Forelimb muscle (tissue), 1 donor: ENCODE results near the gene ITPA. TPM values are rescaled to one million over a fixed set of nuclear protein-coding genes. Genes with fewer than 3 reads are reported as not detected.
"Not testable (repeated sequence)": the region's sequence is repeated elsewhere in the genome, so short reads cannot be mapped to it uniquely, and the experiment has no call there.

Source experiments
- DNase-seq: peaks from one replicate; pipeline ENCODE4 v3.0.0-alpha.2; 2013; ENCODE audit warnings: low read depth
- polyA plus RNA-seq: library from polyadenylated mRNA; unstranded; fragments of 120-200 nt; gene quantifications from one replicate; pipeline ENCODE4 v1.2.1, GENCODE V29; 2013; ENCODE audit not compliant: insufficient read length

Gene ITPA
- polyA plus RNA-seq, 1 donor, result 45.6 TPM

DNA sequence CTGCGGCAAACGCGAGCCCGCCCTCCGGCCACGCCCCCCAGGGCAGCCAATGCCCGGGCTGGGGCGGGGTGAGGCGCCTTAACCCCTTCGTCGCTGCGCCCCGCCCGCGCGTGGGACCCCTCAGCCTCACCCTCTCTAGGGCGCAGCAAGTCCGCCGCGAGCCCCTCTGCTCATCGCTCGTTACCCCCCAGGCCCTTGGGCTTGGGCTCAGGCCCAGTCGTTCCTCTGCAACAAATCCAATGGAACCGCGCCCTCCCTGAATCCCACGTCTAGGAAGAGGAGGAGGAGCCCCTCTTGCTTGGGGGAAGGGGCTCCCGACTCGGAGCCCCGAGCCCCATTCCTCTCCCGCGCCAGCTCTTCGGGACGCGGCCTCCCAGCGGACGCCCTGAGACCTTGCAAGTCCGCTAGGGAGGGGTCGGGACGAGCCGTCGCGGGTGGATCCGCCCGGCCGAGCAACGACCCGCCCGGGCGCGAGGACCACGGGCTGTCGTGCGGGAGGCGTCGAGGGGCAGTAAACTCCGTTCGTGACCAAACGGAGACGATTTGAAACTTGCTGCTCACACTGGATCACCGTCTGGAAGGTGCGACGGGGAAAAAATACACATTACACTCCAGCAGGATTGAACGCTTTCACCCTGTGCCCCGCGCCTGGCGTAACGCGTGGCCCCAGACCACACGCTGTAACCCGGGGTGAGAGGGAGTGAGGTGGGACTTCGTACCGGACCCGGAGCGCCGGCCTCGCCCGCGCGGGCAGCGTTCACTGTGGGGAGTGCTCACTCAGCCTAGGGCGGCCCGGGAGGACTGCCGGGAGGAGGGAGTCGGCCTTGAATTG is 35.5 kb upstream of the ITPA start:
- no peak for DNase-seq

GRCh38 chr20:3174442-3175261 is 34.6 kb upstream of the ITPA start:
- DNase-seq, result no peak

GRCh38 chr20:3175270-3175669 is 34.0 kb upstream of the ITPA start:
- no peak for DNase-seq

DNA sequence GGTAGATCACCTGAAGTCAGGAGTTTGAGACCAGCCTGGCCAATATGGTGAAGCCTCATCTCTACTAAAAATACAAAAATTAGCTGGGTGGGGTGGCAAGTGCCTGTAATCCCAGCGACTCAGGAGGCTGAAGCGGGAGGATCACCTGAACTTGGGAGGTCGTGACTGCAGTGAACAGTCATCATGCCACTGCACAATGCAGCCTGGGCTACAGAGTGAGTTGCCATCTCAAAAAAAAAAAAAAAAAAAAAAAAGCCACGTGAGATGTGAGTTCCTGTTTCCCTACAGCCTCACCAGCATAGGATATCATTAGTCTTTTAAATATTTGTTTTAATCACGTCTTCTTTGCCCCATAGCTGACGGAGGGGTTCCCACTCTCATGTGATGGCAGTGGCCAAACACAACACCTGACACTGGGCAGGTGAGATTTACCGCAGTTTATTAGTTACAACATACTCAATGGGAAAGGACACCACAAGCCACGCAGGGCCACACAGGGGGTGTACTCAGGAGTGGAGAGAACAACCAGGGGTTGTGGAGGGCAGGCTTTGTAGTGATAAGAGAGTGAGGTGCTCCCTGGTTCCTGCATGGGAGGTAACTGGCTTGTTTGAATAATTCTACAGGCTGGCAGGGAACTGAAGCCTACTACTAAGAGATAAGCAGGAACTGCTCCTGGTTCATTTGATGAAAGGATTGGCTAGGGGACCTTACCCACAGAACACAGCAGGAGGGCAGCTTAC is 31.4 kb upstream of the ITPA start:
- no peak for DNase-seq

DNA sequence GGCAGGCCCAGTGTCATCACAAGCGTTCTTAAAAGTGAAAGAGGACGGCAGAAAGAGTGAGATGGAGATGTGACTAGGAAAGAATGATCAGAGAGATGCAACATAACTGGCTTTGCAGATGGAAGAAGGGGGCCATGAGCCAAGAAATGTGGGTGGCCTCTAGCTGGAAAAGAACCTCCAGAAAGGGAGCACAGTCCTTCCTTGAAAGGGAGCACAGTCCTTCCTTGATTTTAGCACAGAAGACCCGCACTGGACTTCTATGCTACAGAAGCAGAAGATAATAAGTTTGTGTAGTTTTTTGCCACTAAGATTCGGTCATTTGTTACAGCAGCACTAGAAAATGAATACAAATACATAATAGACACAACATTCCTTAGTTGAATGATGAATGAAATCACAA is 29.0 kb upstream of the ITPA start:
- no peak for DNase-seq

DNA sequence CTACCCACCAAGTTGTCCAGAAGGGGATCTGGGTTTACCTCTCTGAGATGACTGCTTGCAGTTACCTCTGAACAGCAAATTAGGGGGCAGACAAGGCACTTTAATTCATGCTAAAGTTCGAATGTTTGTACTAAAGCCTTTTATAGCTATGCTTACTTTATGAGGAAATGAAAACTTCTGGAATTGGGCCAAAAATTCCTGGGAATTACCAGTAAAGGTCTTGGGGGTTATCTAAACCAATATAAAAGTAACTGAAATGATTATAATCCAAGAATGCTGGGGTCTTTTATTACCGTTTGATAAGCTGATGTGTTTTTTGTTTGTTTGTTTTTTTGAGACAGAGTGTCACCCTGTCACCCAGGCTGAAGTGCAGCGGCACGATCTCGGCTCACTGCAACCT is 28.0 kb upstream of the ITPA start:
- DNase-seq, result no peak

DNA sequence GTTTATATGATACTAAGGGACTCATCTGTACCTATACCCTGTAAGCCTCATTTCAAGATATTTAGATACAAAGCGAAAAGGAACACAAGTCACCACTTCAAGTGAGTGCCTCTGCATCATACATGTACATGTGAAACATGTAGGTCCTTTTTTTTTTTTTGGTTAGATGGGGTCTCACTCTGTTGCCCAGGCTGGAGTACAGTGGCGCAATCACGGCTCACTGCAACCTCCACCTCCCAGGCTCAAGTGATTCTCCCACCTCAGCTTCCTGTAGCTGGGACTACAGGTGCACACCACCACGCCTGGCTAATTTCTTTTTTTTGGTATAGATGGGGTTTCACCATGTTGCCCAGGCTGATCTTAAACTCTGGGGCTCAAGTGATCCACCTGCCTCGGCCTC is 26.9 kb upstream of the ITPA start:
- not testable (repeated sequence) for DNase-seq

DNA sequence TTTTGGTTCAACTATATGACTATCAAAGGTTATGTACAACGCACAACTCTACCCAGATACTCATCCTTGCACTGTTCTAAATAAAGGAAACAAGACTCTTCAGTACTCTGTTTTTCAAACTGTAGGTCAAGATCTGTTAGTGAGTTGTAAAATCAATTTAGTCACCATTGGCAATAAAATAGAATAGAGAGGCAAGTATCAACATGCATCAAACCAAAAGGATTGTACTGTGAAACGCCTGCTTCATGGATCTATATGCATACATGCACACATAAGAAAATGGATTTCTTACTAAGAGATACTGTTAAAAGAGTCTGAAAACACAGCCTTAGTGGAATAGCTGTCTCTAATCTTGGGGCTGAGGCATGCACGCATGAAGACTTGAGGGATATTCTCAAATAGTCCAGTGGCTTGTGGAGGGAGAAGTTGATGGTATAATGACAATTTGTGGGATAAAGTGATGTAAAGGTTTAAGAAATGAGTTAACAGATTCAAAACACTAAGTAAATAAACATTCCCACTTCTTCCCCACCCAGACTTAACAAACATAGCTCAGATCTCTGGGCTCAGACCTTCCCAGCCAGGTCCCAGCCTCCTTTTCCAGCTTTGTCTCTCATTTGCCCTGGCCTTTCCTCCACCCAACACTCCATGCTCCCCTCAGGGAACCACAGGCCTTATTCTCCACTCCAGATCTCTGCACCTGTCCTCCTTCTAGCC is 25.2 kb upstream of the ITPA start:
- DNase-seq, result no peak

GRCh38 chr20:3187861-3188260 is 21.4 kb upstream of the ITPA start:
- not testable (repeated sequence) for DNase-seq

DNA sequence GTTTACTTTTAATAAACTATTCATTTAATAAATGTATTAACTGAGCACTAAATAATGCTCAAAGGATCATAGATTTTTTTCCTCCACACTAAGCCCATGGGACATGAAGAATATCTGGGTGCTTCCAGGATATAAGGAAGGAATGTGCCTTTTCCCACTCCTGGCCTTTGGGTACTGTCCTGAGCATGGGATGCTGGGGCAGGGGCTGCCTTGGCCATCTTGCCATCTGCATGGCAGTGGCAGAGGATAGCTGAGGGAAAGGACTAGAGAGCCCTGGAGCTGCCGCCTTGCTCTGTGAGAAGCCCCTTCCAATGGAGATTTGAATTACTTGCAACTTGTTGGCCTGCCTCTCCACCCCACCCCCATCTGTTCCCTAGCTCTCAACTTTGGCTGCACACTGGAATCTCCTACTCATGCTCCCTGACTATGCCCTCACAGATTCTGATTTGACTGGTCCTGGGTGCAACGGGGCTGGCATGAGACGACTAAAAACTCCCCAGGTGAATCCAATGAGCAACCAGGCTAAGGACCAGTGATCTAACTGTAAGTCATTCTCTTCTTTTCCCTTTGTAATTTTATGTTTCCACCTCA is 20.4 kb upstream of the ITPA start:
- no peak for DNase-seq

DNA sequence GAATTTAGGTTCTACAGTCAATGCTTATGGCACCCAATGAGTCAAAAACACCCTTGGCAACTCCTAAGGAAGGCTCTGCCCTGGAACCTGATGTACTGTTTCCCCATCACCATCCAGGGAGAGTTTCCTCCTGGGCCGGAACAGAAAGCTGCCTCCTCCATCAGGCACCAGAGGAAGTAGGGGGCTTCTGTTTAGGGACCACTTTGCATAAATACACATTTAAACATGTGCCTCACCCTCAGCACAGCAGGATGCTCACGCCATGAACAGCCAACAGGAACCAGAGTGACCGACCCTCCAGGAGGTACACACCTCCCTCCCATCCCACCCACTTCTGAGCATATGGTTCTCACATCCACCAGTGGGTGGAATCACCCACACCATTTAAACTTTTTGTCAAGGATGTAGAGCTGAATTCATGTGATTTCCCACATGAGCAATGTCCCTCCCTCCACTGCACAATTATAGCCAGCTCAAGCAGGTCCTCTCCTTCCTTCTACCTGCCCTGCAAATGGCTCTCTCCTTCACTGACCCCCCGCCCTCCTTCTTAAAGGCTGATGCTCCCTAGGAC is 19.7 kb upstream of the ITPA start:
- no peak for DNase-seq

- no peak for DNase-seq
Measured at GRCh38 chr20:3190681-3191111, 18.6 kb upstream of the ITPA start.

DNA sequence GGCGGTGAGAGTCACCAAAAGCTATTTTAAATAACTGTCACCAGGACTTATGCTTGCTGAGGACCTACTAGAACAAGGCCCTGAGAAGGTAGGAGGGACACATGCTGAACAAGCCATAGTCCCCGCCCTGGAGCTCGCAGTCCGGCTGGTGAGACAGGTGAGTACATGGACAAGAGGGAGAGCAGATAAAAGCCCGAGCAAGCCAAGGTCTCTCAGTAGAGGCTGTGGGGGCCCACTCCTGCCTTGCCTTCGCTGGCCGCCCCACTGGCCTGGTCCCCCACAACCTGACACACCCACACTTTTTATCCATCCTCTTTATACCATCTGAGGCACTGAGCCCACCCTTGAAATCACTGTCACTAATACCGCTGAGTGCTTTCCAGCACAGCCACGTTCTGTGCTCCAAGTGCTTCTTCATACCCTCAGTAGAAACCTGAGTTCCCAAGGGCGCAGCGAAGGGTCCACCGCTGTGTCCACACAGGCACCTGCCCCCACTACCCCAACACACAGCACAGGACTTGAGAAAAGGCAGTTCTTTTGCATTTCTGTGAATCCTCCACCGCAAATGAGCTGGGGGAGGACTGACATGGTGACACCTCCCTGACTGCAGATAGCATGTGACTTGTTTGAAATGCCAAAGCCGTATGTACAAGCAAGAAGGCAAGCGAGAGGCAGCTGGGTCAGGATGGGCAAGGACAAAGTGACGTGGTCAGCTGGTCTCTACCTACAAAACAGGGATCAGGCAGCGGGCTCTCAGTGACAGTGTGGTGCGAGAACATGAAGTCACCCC is 16.9 kb upstream of the ITPA start:
- DNase-seq, result no peak

DNA sequence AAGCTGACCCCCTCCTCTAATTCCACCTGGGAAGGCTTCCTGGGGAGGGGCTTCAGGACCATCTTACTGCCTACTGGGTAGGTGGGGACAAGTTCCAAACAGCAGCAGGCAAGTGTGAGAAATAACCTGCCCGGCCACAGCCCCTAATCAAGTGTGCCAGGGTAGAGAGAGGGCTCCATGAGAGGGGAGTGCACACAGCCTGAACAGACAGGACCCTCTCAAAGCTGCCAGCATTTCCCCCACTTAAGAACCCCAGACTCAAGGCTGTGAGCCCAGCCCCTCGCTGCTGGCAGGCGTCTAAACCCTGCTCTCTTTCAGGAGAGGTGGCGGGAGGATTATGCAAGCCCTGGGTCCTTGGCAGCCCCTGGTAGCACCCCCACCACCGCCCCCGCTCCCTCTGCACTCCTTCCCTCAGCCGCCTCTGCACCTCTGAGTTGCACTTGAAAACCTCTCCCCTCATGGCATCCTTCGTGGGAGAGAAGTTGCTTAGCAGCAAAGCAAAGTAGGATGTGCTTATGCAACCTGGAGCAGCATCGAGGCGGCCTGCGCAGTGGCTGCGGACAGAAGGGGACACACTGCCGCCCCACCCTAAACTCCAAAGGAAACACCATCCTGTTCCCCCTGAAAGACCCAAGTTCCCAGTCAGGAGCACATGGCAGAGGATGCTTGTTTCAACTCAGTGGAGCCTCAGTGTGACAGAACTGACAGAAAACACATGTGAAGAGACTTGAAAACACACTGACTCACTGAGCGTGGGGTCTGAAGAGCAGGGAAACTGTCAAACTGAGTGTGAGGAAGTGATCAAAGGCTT is 15.3 kb upstream of the ITPA start:
- DNase-seq, result no peak

GRCh38 chr20:3194617-3195280 is 14.5 kb upstream of the ITPA start:
- no peak for DNase-seq

DNA sequence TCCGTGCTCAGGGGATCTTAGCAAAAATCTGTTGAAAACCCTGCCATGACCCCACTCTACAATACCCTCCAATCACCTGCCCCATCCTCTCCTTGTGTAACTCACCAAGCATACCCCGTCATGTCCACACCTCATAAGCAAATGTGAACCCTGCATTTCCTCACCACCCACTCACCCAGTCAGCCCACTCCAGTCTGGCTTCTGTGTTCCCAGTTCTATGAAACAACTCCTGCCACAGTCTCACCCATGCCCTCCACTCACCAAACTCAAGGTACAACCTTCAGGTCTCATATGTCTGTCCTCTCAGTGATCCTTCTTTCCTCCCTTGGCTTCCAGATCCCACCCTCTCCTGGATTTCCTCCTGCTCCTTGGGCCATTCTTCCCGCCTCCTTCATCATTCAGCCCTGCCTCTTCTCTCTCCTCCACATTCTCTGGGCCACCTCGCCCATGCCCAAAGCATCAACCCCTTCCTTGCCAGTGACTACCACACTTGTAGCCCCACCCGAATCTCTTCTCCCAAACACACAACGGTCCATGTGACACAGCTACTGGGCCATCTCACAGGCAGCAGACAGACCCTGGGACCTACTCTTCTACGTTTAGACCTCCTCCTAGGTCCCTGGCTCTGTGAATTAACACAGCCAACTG is 13.6 kb upstream of the ITPA start:
- no peak for DNase-seq

GRCh38 chr20:3199206-3199605 is 10.1 kb upstream of the ITPA start:
- no peak for DNase-seq
